H1 (cell line): ENCODE data around the gene ITSN1. TPM values are rescaled to one million over a fixed set of nuclear protein-coding genes. Genes with fewer than 3 reads are reported as not detected.

Source experiments
- CTCF ChIA-PET: fragments of 300-600 bp; sonication (Branson Sonifier 250); formaldehyde crosslinking; loops from one replicate; lab custom pipeline; 2021; ENCODE audit not compliant: partially characterized antibody; lab: Charles Lee
- POLR2A ChIA-PET: fragments of 300-600 bp; sonication (Branson Sonifier 250); formaldehyde crosslinking; loops from one replicate; lab custom pipeline; 2021; ENCODE audit warnings: inconsistent platforms; ENCODE audit not compliant: partially characterized antibody; lab: Charles Lee
- DNase-seq, 2 experiments: peaks; one replicate each; pipeline versions ENCODE4 v3.0.0 to v3.0.0-alpha.2; 2010 to 2022; ENCODE audit warnings: low spot score in 2 of 2, low read depth in 1 of 2, mixed read lengths in 1 of 2
- FAIRE-seq: peaks from 2 replicates; lab custom pipeline; 2011; peaks lifted over from hg19 to GRCh38; lab: Jason Lieb, UNC
- H2AFZ ChIP-seq: 2 replicates; pipeline ENCODE4 v1.8.1; 2012; ENCODE audit warnings: low read length, inconsistent platforms
- H2AK5ac ChIP-seq: 2 replicates; pipeline ENCODE4 v1.6.1; 2013; ENCODE audit warnings: low read depth, low read length
- H2BK120ac ChIP-seq: replicated peaks from 2 replicates; pipeline ENCODE3; 2013; ENCODE audit warnings: low read depth, low read length, inconsistent platforms
- H2BK12ac ChIP-seq: 2 replicates; pipeline ENCODE4 v1.6.1; 2013; ENCODE audit warnings: low read depth, low read length
- H2BK15ac ChIP-seq: 2 replicates; pipeline ENCODE4 v1.6.1; 2013; ENCODE audit warnings: low read length
- H2BK20ac ChIP-seq: 2 replicates; pipeline ENCODE4 v1.6.1; 2013; ENCODE audit warnings: low read length
- H2BK5ac ChIP-seq: 2 replicates; pipeline ENCODE4 v1.6.1; 2013; ENCODE audit warnings: low read depth, low read length
- H3K14ac ChIP-seq: 2 replicates; pipeline ENCODE4 v1.6.1; 2013; ENCODE audit warnings: inconsistent platforms; ENCODE audit not compliant: insufficient read length
- H3K18ac ChIP-seq: 2 replicates; pipeline ENCODE4 v1.6.1; 2013; ENCODE audit warnings: low read length; ENCODE audit errors: extremely low read depth
- H3K23ac ChIP-seq: 2 replicates; pipeline ENCODE4 v1.6.1; 2013; ENCODE audit warnings: inconsistent platforms; ENCODE audit not compliant: insufficient read length
- H3K23me2 ChIP-seq: 2 replicates; pipeline ENCODE4 v1.6.1; 2013; ENCODE audit warnings: low read depth, low read length
- H3K27ac ChIP-seq: 2 replicates; pipeline ENCODE4 v1.6.1; 2011; ENCODE audit warnings: low read depth, low read length, inconsistent platforms
- H3K27me3 ChIP-seq, 4 experiments: replicated peaks in 1 of 4; 1 replicate in 1 of 4; 2 replicates in 3 of 4; pipeline versions ENCODE4 v1.6.1 to v1.8.1; 2011 to 2013; ENCODE audit warnings: low read length in 3 of 4, mild to moderate bottlenecking in 3 of 4, inconsistent platforms in 2 of 4, mixed read lengths in 2 of 4, moderate library complexity in 1 of 4; ENCODE audit not compliant: control insufficient read depth in 3 of 4, insufficient read depth in 3 of 4; ENCODE audit errors: extremely low read depth in 1 of 4
- H3K36me3 ChIP-seq, 4 experiments: 2 replicates each; pipeline versions ENCODE4 v1.6.1 to v1.8.1; 2011 to 2013; ENCODE audit warnings: mild to moderate bottlenecking in 4 of 4, low read length in 3 of 4, moderate library complexity in 2 of 4, control low read depth in 1 of 4, inconsistent platforms in 1 of 4; ENCODE audit not compliant: insufficient read depth in 4 of 4, control insufficient read depth in 2 of 4
- H3K4ac ChIP-seq: replicated peaks from 2 replicates; pipeline ENCODE3; 2013; ENCODE audit warnings: low read length, low read depth, mixed read lengths, inconsistent platforms; ENCODE audit not compliant: insufficient read length
- H3K4me1 ChIP-seq, 4 experiments: replicated peaks in 1 of 4; 1 replicate in 1 of 4; 2 replicates in 3 of 4; pipeline versions ENCODE4 v1.6.1 to v1.8.1; 2011 to 2013; ENCODE audit warnings: low read length in 3 of 4, inconsistent platforms in 2 of 4, mixed read lengths in 1 of 4; ENCODE audit not compliant: insufficient read depth in 4 of 4, control insufficient read depth in 3 of 4
- H3K4me2 ChIP-seq, 2 experiments: 2 replicates each; pipeline versions ENCODE4 v1.6.1 to v1.8.1; 2011 to 2013; ENCODE audit warnings: low read depth in 2 of 2, low read length in 2 of 2, control low read depth in 1 of 2, inconsistent platforms in 1 of 2, mild to moderate bottlenecking in 1 of 2; ENCODE audit not compliant: insufficient read depth in 1 of 2
- H3K4me3 ChIP-seq, 4 experiments: fragments of 200-600, 300-600 bp in 1 of 4; sonication (generic), shearing (Covaris generic), sonication (Bioruptor Twin) in 1 of 4; 2 replicates each; pipeline versions ENCODE4 v1.5.1 to v1.8.1; 2011 to 2016; ENCODE audit warnings: low read length in 4 of 4, low read depth in 3 of 4, control low read depth in 2 of 4, inconsistent platforms in 2 of 4, mild to moderate bottlenecking in 2 of 4, mixed read lengths in 1 of 4, moderate library complexity in 1 of 4; ENCODE audit not compliant: insufficient read depth in 2 of 4; ENCODE audit errors: extremely low read depth in 1 of 4
- H3K56ac ChIP-seq: replicated peaks from 2 replicates; pipeline ENCODE3; 2013; ENCODE audit warnings: low read depth, mild to moderate bottlenecking, mixed read lengths, low read length, inconsistent platforms; ENCODE audit not compliant: insufficient read length
- H3K79me1 ChIP-seq: 2 replicates; pipeline ENCODE4 v1.6.1; 2013; ENCODE audit warnings: low read depth, low read length, control low read depth
- H3K79me2 ChIP-seq, 2 experiments: 2 replicates each; pipeline versions ENCODE4 v1.6.1 to v1.8.1; 2012 to 2013; ENCODE audit warnings: low read length in 2 of 2, mild to moderate bottlenecking in 2 of 2, inconsistent platforms in 1 of 2; ENCODE audit not compliant: insufficient read depth in 2 of 2, control insufficient read depth in 1 of 2
- H3K9ac ChIP-seq, 4 experiments: replicated peaks in 1 of 4; 1 replicate in 1 of 4; 2 replicates in 3 of 4; pipeline versions ENCODE4 v1.6.1 to v1.8.1; 2011 to 2013; ENCODE audit warnings: low read depth in 3 of 4, low read length in 3 of 4, control low read depth in 2 of 4, mild to moderate bottlenecking in 2 of 4, moderate library complexity in 2 of 4, inconsistent platforms in 1 of 4; ENCODE audit errors: extremely low read depth in 1 of 4
- H3K9me3 ChIP-seq, 2 experiments: 2 replicates each; pipeline versions ENCODE4 v1.6.1 to v1.8.1; 2012 to 2013; ENCODE audit warnings: mild to moderate bottlenecking in 2 of 2, moderate library complexity in 2 of 2, control low read depth in 1 of 2, inconsistent platforms in 1 of 2, low read depth in 1 of 2, low read length in 1 of 2, mixed read lengths in 1 of 2; ENCODE audit not compliant: insufficient read depth in 2 of 2
- H4K20me1 ChIP-seq, 2 experiments: replicated peaks in 1 of 2; 2 replicates each; pipeline versions ENCODE3 to v1.8.1; 2011 to 2013; ENCODE audit warnings: inconsistent platforms in 2 of 2, low read length in 2 of 2, mild to moderate bottlenecking in 1 of 2; ENCODE audit not compliant: insufficient read depth in 2 of 2, control insufficient read depth in 1 of 2
- H4K5ac ChIP-seq: 2 replicates; pipeline ENCODE4 v1.6.1; 2013; ENCODE audit warnings: low read length, low read depth, mixed read lengths, inconsistent platforms; ENCODE audit not compliant: insufficient read length
- H4K8ac ChIP-seq: 2 replicates; pipeline ENCODE4 v1.8.0; 2013; ENCODE audit warnings: mild to moderate bottlenecking, moderate library complexity, low read length, inconsistent platforms; ENCODE audit not compliant: insufficient read depth; ENCODE audit errors: extremely low read depth
- H4K91ac ChIP-seq: replicated peaks from 2 replicates; pipeline ENCODE3; 2013; ENCODE audit warnings: low read length, mixed read lengths, inconsistent platforms; ENCODE audit not compliant: insufficient read length
- GTF2F1 ChIP-seq: IDR thresholded peaks from 2 replicates; pipeline ENCODE4 v1.6.1; 2012; ENCODE audit warnings: low read depth, low read length, improper control_type of control experiment, borderline replicate concordance
- MAX ChIP-seq: IDR thresholded peaks from 2 replicates; pipeline ENCODE4 v1.6.1; 2012; ENCODE audit warnings: inconsistent platforms
- WGBS, 2 experiments: shearing (Covaris generic) in 1 of 2; methylation state at CpG; one replicate each; pipeline versions ENCODE4 v1.1.6 to v1.1.7; 2013 to 2015; ENCODE audit warnings: low lambda C conversion rate in 2 of 2, mixed read lengths in 2 of 2, inconsistent platforms in 1 of 2, low coverage in 1 of 2, missing lambda C conversion rate in 1 of 2; ENCODE audit not compliant: insufficient replicate concordance in 2 of 2, insufficient coverage in 1 of 2, insufficient read length in 1 of 2; ENCODE audit errors: extremely low coverage in 1 of 2, missing lambda C conversion rate in 1 of 2; 5-methylcytosine and 5-hydroxymethylcytosine counted together
- polyA plus RNA-seq, 7 experiments: library from polyadenylated mRNA; depleted of rRNA in 3 of 7; stranded (reverse) in 5 of 7; unstranded in 2 of 7; fragments of >200 nt in 5 of 7; fragments of 200-250 nt in 2 of 7; gene quantifications; 1 replicate in 5 of 7; 2 replicates in 1 of 7; 4 replicates in 1 of 7; pipeline versions ENCODE4 v1.2.1 to v1.2.3, GENCODE V29; 2011 to 2013; ENCODE audit warnings: missing spikeins in 2 of 7, mixed read lengths in 2 of 7
- total RNA-seq: library from RNA; stranded (reverse); fragmentation: NEBNext Ultra II Directional; extraction: Animal tissue kit (Norgen Biotek cat#: 25700); gene quantifications from 2 replicates; pipeline ENCODE4 v1.2.1, GENCODE V29; 2021

ITSN1 gene
- total and polyA plus RNA-seq, 2 of the 8 experiments (the other 6 are each of a cell fraction or from before 2014, with no cell fraction given): 60.8 to 78.1 TPM

DNA sequence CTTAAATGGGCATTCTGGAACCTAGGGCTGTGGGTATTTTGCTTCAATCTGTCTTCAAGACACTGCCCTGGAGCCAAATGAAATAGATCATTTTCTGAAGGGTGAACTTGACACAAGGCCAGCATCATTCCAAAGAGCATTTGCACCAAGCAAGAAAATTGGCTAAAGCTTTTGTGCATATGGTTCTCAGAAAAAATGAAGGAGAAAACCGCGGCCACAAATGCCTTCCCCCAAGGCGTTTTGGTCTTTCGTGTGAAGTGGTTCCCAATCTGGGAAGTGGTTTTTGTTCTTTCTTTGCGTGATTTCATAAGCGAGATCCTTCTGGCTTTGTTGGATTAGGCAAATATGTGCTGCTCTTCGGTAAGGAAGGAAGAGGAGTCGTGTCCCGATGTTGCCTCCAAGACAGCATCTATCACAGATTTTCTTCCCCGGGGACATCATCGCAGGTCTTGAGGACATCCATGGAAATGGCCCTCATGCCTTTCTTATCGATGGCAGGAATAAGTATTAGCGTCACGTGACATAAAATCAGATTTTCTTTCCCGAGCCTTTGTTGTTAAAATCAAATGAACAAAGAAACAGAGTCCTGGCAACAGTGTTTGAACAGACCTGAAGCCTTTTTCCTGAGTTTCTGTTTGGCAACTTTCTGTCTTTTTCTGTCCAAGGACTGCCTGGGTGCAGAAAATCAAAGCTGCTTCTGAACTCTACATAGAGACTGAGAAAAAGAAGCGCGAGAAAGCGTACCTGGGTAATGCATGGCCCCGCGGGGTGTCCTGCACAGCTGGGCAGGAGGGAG lies 242.3 kb downstream of the ITSN1 start:
- WGBS, 2 experiments: 89% methylated on average over 20 of the region's 20 CpGs; no CpG with 5 or more reads in 1 of the 2 experiments
- H2BK15ac ChIP-seq: no peak overlapping the region
- H3K79me2 ChIP-seq: no peaks in the 10 kb centered on the region
- no peaks in the 10 kb centered on the region for H3K79me1 ChIP-seq
- no peaks in the 10 kb centered on the region for H3K36me3 ChIP-seq
- H3K27me3 ChIP-seq: no peaks in the 10 kb centered on the region
- H2AK5ac ChIP-seq: no peak overlapping the region
- FAIRE-seq: no peak
- H3K18ac ChIP-seq: no peak overlapping the region
- H4K91ac ChIP-seq: no peak overlapping the region
- H2BK20ac ChIP-seq: no peak overlapping the region
- no peak overlapping the region; the same call in 1 of the 2 replicates for H2BK12ac ChIP-seq
- no peak overlapping the region for H3K23ac ChIP-seq
- no peak overlapping the region for H2BK5ac ChIP-seq
- no peak overlapping the region for H4K8ac ChIP-seq
- no peak for TF ChIP-seq MAX
- no peak for TF ChIP-seq GTF2F1
- H3K4ac ChIP-seq: no peak overlapping the region
- H3K27ac ChIP-seq: no peak overlapping the region
- H3K14ac ChIP-seq: no peak overlapping the region
- H4K20me1 ChIP-seq: no peaks in the 10 kb centered on the region
- ChIA-PET POLR2A (no interaction called here), CTCF (no interaction called here)
- no peak overlapping the region for H3K9ac ChIP-seq
- no peak overlapping the region for H2AFZ ChIP-seq
- no peak overlapping the region for H3K56ac ChIP-seq
- H3K4me3 ChIP-seq: no peak overlapping the region
- H3K4me2 ChIP-seq: no peak overlapping the region; a peak in 1 of 4 replicates
- peaks cover 0 to 6% (median 4%) of the 10 kb centered on the region in 4 experiments; a peak in 2 of 7 replicates for H3K4me1 ChIP-seq
- DNase-seq: no peak
- H2BK120ac ChIP-seq: no peak overlapping the region
- no peaks in the 10 kb centered on the region for H3K23me2 ChIP-seq
- H4K5ac ChIP-seq: no peak overlapping the region
- H3K9me3 ChIP-seq: no peaks in the 10 kb centered on the region
